HuH-7.5 (cell line): Measurements from ENCODE around the gene STX11.

ENCODE experiments used
- DNase-seq: peaks from one replicate; pipeline ENCODE4 v3.0.0; 2011; ENCODE audit warnings: low spot score

The STX11 gene

DNA sequence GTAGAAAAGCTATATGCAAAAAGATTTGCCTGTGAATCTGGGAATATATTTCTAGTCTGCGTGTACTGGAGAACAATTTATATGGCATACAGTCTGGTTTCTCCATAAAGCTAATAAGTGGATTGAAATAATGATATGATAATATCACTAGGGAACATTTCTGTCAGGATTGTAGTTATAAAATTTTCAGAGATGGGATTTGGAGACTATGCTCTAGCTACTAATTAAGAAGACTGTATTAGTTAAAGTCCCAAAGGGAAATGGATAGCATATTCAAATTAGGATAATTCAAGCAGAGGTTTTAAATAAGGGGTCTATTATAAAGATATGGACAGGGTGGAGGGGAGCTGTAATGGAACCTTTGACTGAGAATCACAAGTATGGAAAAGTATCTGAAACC, 7.2 kb upstream of the STX11 start:
- no peak for DNase-seq

DNA sequence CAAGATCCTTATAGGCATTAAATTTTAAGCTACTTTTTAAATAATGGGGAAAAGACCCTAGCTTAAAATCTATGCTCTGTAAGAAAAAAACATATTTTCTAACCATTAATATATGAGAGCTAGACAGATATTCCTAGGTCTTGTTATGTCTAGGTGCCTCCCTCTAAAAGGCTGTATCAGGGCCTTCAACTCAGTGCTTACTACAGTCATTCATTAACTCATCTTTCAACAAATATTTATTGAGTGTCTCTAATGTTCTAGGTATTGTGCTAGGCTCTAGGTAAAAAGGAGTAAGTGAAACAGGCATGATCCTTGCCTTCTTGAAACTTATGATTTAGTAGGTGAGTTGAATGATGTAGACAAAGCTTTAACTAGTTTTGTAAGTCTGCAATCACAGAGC, 6.4 kb upstream of the STX11 start:
- DNase-seq: no peak

DNA sequence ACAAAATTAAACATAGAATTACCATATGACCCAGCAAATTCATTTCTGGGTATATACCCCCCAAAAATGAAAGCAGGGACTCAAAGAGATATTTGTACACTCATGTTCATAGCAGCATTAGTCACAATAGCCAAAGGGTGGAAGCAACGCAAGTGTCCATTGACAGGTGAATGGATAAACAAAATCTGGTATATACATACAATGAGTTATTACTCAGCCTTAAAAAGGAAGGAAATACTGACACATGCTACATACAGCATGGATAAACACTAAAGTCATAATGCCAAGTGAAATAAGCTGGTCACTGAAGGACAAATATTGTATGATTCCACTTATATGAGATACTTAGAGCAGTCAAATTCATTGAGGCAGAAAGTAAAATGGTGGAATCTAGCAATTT, 5.3 kb upstream of the STX11 start:
- DNase-seq: no peak

DNA sequence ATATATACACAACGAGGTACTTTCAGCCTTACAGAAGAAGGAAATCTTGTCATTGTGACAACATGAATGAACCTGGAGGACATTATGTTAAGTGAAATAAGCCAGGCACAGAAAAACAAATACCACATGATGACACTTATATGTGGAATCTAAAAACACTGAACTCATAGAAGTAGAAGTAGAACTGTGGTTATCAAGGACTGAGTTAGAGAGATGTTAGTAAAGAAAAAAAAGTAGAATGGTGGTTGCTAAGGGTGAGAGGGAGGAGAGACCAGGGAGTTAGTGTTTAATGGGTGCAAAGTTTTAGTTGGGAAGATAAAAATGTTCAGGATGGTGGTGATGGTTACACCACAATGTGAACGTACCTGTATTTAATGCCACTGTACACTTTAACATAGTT, 4.8 kb upstream of the STX11 start:
- DNase-seq: no peak

DNA sequence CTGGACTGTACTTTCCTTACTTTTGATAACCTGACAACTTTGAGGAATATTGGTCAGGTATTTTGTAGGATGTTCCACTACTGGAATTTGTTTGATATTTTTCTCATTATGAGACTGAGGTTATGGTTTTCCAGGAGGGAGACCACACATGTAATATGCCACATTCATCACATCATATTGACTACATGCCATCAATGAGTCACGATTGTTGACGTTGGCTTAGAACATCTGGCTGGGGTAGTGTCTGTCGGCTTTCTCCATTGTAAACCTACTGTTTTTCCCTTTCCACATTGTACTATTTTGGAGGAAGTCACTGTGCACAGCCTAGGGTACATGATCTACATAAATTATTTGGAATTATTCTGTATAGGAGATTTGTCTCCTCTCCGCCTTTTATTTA, 1.4 kb upstream of the STX11 start:
- DNase-seq: no peak

DNA sequence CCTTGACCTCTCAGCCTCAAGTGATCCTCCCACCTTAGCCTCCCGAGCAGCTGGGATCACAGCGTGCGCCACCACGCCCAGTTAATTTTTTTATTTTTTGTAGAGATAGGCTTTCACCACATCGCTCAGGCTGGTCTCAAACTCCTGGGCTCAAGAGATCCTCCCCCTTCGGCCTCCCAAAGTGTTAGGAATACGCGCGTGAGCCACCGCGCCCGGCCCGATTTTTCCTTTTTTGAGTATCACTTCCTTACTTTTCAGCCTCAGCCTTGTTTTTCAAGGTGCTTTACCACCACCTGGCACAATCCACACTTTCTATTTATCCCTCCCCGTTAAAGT, 791 bp upstream of the STX11 start:
- DNase-seq: no peak

DNA sequence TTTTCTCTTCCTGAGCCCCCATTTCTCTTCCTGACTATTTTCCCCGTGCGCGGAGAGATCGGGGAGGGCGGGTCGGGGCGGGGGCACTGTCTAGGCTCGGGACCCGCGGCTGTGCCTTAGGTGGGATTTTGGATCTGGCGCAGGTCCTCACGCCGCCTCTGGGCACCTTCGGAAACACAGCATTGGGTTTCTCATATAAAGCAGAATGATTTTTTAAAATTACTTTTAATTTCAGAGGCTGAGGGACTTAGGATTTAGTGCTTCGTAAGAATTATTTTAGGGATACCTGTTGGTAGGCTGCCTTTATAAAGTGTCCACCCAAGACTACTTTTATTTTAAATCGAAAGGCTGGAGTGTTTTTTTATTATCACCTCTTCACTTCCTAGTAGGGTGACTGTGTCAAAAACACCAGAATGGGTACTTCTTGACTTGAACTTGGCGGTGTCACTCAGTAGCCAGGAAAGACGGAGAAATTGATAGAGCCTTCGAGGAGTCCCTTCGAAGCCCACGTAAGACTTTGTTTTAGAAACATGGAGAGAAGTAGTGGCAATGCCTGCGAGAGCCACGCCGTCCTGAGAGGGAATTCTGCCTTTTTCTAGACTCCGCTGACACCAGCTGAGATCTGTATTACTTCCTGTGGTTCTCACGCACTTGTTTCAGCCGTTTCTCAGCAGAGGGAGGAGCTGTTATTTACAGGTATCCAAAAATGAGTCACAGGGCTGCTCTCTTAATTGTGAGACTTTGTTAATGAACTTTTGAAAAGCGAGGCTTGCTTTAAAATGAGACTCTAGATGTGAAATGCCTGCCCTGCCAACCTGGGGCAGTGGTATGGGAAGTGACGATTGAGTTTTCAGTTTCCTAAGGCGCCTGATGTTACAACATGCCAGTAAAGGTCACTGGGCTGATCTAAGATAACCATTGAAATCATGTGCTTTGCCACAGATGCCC, 667 bp downstream of the STX11 start:
- DNase-seq: no peak

DNA sequence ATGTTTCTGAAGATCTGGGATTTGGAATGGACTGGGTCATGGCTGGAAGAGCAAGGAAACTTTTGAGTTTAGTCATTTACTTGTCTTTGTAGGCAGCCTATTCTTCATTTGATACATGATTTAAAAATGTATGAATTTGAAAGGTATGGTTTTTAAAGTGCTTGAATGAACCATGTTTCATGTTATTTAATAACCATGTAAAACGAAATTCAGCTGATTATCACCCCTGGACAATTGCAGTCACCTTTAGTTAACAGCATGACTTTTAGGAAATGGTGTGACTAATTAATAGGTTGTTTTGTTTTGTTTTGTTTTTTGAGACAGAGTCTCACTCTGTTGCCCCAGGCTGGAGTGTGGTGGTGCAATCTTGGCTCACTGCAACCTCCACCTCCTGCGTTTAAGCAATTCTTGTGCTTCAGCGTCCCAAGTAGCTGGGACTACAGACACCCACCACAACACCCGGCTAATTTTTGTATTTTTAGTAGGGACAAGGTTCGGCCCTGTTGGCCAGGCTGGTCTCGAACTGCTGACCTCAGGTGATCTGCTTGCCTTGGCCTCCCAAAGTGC, 2.1 kb downstream of the STX11 start:
- no peak for DNase-seq

DNA sequence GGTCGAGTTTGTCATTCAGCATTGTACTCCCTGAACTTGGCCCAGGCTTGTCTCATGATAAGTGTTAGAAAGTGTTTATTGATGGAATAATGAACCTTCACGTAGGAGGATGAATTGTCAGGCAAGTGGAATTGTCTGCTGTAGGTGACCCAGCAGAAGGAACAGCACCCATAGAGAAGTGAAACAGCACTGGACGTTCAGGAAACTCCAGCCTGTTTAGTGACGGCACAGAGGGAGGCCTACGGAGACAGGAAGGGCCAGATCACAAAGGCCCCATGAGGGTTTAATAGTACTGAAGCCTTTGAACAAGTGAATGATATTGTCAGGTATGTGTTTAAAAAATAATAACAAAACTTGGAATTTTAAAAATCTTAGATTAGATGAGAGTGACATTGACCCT, 2.9 kb downstream of the STX11 start:
- no peak for DNase-seq

DNA sequence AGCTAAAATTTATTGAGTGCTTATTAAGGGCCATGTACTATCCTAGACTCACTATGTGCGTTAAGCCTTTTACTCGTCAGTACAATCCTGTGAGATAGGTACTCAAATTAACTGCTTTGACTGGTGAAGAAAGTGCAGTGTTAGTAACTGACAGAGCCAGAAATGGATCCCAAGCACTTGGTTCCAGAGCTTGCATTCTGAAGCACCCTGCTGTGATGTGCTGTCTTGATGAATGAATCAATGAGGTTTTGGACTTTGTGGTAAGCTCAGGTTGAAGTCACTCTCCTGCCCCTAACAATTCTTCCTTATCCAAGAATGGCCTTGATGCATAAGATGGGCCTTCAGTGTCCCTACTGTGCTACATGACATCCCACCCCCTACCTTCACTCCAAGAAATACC, 3.7 kb downstream of the STX11 start:
- DNase-seq: no peak

DNA sequence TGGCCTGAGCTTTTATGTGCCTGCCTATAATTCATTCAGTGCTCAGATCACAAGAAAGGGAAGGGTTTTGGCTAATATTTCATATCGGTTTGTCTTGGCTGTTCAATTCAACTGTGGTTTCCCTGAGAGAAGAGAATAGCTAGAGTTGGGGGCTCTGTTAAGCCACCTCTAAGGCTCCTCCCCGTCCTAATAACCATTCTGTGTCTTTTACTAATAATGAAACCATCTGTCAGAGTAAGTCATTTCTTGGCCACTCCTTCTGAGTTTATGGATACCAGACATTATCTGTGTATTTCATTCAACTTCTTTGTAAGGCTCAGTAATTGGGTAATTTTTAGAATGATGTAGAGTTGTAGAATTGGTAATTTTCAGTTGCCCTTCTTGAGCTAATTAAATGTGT, 5.2 kb downstream of the STX11 start:
- no peak for DNase-seq

DNA sequence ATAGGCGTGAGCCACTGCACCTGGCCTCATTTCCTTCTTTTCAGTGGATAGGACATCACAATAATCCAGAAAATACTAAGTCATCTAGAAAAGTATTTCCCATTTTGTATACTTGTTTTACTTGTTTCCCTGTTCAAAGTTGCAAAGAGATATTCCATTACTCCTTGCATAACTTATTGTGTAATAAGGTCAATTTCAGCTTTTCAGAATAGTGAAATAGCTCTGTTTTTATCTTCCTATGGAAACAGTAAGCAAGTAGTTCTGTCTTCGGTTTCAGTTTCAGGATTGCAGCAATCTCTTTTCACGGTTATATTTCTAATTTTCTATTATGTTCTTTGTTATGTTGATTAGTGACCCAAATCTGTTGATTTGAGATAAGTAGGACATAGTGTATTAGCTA, 6.0 kb downstream of the STX11 start:
- no peak for DNase-seq

DNA sequence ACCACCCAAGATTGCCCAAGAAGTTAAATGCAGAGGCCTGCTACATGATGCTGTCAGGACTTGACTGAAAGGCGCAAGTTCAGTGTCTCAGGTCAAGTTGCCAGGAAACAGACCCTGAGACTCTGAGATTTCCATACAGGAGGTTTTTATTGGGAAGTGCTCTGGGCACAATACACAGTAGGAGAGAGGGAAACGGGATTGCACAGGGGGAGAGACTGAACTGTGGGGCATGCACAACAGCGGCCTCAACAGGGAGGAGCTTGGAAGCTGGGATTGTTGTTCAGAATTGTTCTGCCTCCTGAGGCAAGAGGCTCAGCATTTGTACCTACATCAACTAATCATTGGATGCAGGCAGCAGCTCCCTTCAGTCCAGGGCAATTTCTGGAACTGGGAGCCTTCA, 6.7 kb downstream of the STX11 start:
- DNase-seq: no peak

DNA sequence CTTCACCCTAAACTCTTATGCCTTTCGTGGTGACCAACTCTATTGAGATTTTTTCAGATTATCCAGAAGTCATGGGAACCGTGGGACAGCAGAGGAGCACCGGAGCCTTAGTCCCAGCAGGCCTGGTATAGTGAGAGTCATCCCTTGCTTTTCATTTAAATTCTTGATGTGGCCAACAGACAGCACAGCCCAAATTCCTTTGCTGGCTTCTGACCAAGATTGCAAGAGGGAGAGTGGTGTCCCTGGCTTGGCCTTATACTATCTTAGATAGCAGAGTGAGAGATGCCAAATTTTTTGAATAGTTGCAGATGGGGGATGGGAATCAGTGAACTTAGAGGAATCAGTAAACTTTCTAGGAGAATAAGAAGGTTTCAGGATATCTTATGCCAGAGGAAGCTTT, 7.8 kb downstream of the STX11 start:
- DNase-seq: no peak

DNA sequence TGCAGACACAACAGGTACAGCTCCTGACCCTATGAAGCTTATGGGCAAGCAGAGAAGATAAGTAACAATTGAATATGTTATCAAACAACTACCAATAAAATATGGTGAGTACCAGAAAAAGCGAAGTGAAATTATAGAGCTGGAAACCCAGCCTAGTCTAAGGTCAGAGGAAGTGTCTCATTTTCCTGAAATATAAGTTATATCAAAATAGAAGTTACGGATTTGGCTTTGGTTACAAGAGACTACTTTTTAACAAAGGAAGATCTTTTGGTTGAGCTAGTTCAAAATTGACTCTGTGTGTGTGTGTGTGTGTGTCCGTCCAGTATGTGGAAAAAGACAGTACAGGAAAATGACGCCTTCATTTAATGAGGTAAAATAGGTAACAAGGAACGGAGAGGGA, 8.9 kb downstream of the STX11 start:
- DNase-seq: no peak

DNA sequence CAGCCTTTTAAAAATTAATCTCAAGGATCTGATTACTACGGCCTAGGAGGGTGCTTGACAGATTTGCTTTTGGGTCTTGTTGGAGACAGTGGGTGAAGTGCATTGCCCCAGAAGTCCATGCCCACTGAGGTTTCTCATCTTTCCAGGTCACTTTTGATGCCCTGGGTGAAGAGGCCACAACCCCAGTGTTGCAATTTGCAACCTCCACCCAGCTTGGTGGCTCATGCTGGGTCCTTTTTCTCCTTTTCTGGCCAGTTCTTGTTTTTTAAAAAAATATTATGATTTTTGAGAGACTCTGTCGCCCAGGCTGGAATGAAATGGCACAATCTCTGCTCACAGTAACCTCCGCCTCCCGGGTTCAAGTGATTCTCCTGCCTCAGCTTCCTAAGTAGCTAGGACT, 9.4 kb downstream of the STX11 start:
- no peak for DNase-seq

DNA sequence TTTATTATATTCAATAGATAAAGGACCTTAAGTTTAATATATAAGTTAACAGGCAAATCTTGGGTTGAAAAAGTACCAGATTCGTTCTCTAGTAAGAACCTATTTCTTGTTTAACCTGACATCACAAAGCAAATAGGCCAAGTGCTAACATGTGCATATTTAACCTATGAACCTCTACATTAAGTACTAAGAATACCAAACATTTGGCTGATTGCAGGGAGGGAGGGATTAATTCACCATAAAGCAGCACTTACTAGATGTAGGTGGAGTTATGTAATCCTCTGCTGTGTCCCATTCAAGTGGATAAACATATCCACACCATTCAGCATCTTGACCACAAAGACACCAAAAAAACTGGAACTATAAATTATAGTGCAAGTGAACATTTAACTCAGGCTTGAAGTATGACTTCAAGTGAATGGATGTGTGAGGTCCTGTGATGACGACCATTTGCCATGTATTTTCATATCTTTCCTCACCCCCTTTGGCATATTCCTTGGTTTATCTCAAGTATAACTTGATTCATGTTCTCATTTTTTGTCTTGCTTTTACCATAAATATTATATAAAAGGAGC, 10.2 kb downstream of the STX11 start:
- DNase-seq: no peak

DNA sequence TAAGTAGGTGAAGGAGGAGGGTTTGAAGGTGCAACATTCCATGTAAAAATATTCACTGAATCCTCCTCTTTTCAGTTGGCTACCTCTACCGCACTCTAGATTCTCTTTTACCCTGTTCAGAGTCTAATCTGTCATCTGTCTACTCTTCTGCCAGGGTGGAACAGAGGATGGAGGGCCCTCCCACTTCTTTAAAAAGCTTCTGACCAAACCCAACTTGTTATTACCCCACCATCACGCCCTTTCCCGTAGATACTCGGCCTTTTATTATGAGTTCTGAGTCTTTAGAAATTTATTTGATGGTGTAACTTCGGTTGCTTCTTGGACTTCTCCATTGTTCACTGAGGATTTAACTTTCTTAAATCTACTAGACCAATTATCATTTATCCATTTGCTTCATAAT, 11.7 kb downstream of the STX11 start:
- DNase-seq: no peak

DNA sequence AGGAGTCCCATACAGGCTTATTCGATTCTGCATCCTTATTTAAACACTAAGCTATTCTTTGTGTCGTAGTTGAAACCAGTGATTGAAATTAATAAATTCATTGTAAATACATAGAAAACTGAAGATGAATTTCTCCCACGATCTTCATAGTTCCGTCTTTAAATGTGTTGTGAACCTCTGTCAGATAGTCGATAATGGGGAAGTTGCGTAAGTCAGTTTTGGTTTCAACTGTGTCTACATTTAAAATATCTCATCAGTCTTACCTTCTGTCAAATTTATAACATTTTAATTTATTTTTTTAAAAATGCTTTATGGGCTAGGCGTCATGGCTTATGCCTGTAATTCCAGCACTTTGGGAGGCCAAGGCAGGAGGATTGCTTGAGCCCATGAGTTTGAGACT, 12.7 kb downstream of the STX11 start:
- DNase-seq: no peak

DNA sequence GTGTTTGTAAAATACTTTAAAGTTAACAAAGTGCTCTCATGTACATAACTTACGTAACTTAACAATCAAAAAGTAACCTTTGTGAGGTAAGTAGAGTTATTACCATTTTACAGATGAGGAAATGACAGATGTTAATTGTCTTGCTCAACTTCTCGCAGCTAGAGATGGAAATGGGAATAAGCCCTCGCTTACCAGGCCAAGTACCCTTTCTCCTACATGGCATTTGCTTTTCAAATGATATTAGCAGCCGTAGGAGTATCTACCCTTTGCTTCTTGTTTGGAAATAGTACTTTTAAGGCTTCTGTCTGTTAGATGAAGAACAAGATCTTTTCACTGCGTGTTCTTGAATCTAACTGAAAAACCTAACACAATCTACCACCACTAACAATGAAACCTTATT, 15.5 kb downstream of the STX11 start:
- no peak for DNase-seq

DNA sequence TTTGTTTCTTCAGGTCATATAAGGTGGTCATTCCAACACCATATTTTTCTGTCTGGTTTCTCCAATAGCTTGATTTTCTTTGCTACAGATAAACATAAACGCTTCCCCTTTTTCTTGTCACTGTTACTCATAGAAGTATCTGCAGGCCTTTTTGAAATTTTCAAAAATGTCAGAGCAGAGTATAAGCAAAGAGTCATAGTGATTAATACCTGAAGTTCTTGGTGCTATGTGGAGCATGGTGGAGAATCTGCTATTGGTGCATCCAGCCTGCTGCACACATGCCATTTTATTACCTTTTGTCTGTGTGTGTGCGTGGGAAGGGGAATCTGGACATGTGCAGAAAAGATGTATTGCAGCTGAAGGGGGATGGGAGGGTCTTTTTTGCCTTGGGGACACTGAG, 19.7 kb downstream of the STX11 start:
- DNase-seq: no peak

DNA sequence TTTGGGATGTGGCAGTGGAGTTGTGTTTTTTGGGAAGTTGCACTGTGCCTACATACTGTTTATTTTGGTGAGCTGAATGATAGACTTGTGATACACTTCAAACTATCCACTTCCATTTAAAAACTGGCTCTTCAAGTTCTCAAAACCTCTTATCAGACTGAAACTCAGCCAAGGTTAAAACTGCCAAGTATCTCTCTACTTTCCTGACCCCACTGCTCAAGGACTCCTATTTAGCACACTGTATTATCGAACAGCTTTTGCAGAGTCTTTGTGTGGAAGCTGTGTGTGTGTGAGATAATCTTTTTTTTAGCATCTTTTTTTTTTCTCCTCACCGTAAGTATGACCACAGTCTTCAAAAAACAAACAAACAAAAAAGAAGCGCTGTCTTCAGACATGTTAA, 21.1 kb downstream of the STX11 start:
- no peak for DNase-seq

DNA sequence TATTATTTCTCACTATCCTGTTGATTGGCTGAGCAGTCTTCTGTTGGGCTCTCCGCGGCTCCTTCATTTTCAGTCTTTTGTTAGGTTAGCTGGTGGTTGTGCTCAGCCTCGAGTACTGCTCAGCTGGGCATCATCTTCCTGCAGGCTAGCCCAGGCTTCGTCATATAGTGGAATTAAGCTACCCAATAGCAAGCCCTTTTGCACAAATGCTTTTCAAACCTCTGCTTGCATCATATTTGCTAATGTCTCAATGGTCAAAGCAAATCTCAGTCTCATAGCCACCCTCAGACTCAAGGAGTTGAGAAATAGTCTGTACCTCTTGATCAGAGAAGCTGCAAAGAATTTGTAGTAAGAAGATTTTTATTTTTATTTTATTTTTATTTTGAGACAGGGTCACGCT, 23.7 kb downstream of the STX11 start:
- no peak for DNase-seq

DNA sequence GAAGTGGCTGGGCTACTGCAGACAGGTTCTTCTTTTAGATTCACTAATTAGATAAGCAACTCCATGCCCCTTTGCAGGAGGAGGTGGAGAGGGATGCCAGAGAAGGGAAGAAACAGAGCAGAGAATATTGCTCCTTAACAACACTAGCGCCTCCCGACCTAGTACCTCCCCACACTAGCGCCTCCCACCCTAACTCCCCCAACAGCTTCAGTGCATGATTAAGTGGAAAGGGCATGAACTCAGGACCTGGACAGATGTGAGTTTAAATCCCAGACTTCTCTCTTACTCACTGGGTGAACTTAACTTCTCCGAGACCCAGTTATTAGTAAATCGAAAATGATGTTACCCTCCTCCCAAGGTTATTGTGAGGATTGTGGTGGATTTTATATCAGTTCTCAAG, 25.7 kb downstream of the STX11 start:
- no peak for DNase-seq
